HepG2 (cell line): ENCODE data around the gene TRIM27. TPM values are rescaled to one million over a fixed set of nuclear protein-coding genes. Genes with fewer than 3 reads are reported as not detected.

ENCODE experiments used
- ASH2L ChIP-seq: fragments of 300-600, 200-600 bp; sonication (generic); IDR thresholded peaks from 2 replicates; pipeline ENCODE4 v1.7.0; 2017; ENCODE audit warnings: low read depth, mild to moderate bottlenecking, moderate library complexity, mixed read lengths, low read length; ENCODE audit not compliant: insufficient read length
- DNMT1 ChIP-seq: sonication (generic); formaldehyde crosslinking; IDR thresholded peaks from 2 replicates; pipeline ENCODE4 v1.5.1; 2020; ENCODE audit warnings: mild to moderate bottlenecking, missing genetic modification reagents
- GATA4 ChIP-seq: sonication (generic); IDR thresholded peaks from 2 replicates; pipeline ENCODE4 v1.6.1; 2016; ENCODE audit warnings: antibody characterized with exemption, low read depth, borderline replicate concordance
- HES4 ChIP-seq: sonication (generic); formaldehyde crosslinking; IDR thresholded peaks from 2 replicates; pipeline ENCODE4 v1.9.0; 2021; ENCODE audit warnings: mild to moderate bottlenecking, missing genetic modification reagents, borderline replicate concordance
- JDP2 ChIP-seq: sonication (generic); formaldehyde crosslinking; IDR thresholded peaks from 2 replicates; pipeline ENCODE4 v1.8.1; 2022; ENCODE audit warnings: missing genetic modification reagents, borderline replicate concordance
- PPARG ChIP-seq: conservative IDR thresholded peaks from 2 replicates; pipeline ENCODE4 v1.6.1; 2016; ENCODE audit warnings: missing biosample characterization, missing genetic modification reagents
- SP1 ChIP-seq, 2 experiments: fragments of 450-650 bp in 1 of 2; sonication (generic) in 1 of 2; formaldehyde crosslinking in 1 of 2; IDR thresholded peaks; 2 replicates each; pipeline versions ENCODE4 v1.4.0 to v1.6.1; 2016 to 2020; ENCODE audit warnings: missing genetic modification reagents in 1 of 2
- SP5 ChIP-seq: IDR thresholded peaks from 2 replicates; pipeline ENCODE4 v1.6.1; 2016; ENCODE audit warnings: low read depth, borderline replicate concordance
- ZNF33A ChIP-seq: sonication (generic); formaldehyde crosslinking; IDR thresholded peaks from 2 replicates; pipeline ENCODE4 v1.5.1; 2020; ENCODE audit warnings: missing genetic modification reagents, mild to moderate bottlenecking, moderate library complexity, borderline replicate concordance
- ZNF552 ChIP-seq: sonication (generic); formaldehyde crosslinking; IDR thresholded peaks from 2 replicates; pipeline ENCODE4 v1.9.0; 2022; ENCODE audit warnings: missing genetic modification reagents, mild to moderate bottlenecking, borderline replicate concordance
- ZNF589 ChIP-seq: sonication (generic); formaldehyde crosslinking; conservative IDR thresholded peaks from 2 replicates; pipeline ENCODE4 v1.8.0; 2022; ENCODE audit warnings: mild to moderate bottlenecking, moderate library complexity, missing genetic modification reagents
- ZNF713 ChIP-seq: sonication (generic); formaldehyde crosslinking; IDR thresholded peaks from 2 replicates; pipeline ENCODE4 v1.4.0; 2020; ENCODE audit warnings: mild to moderate bottlenecking, missing genetic modification reagents
- ZNF773 ChIP-seq: sonication (generic); formaldehyde crosslinking; IDR thresholded peaks from 2 replicates; pipeline ENCODE4 v1.4.0; 2020; ENCODE audit warnings: missing genetic modification reagents, borderline replicate concordance
- polyA plus RNA-seq, 8 experiments: library from polyadenylated mRNA; depleted of rRNA in 3 of 8; stranded (reverse) in 7 of 8; unstranded in 1 of 8; fragments of >200 nt; fragmentation: Illumina TruSeq in 4 of 8; extraction: Trizol in 4 of 8; gene quantifications; 2 replicates each; pipeline versions ENCODE4 v1.2.1 to v1.2.3, GENCODE V29; 2011 to 2016; ENCODE audit warnings: low read depth in 4 of 8, missing spikeins in 1 of 8, mixed read lengths in 1 of 8; ENCODE audit not compliant: insufficient read depth in 1 of 8
- total RNA-seq, 5 experiments: library from RNA; depleted of rRNA; stranded (reverse); fragments of >200 nt; fragmentation: Illumina TruSeq; extraction: Trizol; gene quantifications; 2 replicates each; pipeline ENCODE4 v1.2.3, GENCODE V29; 2016; ENCODE audit warnings: low read depth in 1 of 5
- TF ChIP-seq, protein P1 (sequence below): fragments of 450-650 bp; IDR thresholded peaks from 2 replicates; pipeline ENCODE4 v1.6.1; 2017; ENCODE audit warnings: mild to moderate bottlenecking
- TF ChIP-seq, protein P2 (sequence below): sonication (generic); formaldehyde crosslinking; IDR thresholded peaks from 2 replicates; pipeline ENCODE4 v1.4.0; 2020; ENCODE audit warnings: missing genetic modification reagents
- TF ChIP-seq, protein P3 (sequence below): sonication (generic); formaldehyde crosslinking; IDR thresholded peaks from 2 replicates; pipeline ENCODE4 v1.4.0; 2020; ENCODE audit warnings: missing genetic modification reagents
- TF ChIP-seq, protein P4 (sequence below): sonication (generic); formaldehyde crosslinking; IDR thresholded peaks from 2 replicates; pipeline ENCODE4 v1.5.1; 2020; ENCODE audit warnings: mild to moderate bottlenecking, missing genetic modification reagents, moderate library complexity
- TF ChIP-seq, protein P5 (sequence below): sonication (generic); formaldehyde crosslinking; IDR thresholded peaks from 2 replicates; pipeline ENCODE4 v1.9.0; 2021; ENCODE audit warnings: missing genetic modification reagents, borderline replicate concordance

Gene TRIM27
- total and polyA plus RNA-seq, 2 of the 13 experiments (the other 11 are each of a cell fraction or from before 2014, with no cell fraction given): 88.6 to 112 TPM

DNA sequence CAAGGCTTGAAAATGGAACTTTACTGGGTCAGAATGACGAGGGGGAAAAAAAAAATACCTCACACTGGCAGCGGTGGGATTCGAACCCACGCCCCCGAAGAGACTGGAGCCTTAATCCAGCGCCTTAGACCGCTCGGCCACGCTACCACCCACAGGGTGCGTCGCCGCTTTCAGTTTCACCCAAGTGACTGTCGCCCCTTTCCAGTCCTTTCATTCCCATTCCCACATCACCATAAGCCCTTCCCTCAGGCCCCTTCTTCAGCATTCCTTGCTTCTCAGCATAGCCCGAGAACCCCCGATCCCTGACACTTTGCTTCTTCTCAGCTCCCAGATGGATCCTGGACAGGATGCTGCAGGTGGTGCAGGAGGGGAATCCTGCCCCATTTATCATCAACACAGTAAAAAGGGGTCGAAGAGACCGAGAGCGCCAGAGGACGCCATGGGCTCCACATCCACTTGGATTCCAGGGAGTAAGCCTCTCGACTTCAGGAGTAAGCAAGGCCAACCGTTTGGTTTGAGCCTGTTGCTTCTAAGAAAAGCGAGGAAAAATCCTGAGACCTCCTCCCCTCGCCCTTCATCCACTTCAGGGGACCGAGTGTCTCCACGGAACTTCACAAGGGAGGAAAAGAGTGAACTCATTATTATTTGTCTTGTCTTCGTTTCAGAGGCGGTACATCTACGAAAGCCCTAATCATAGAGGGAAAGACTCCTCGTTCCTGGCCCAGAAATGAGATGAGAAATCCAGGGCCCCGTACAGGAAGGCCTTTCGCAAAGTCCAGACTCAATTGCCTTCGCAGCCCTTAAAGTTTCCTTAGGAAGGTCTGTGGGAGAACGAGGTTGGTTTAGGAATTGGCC is 20.0 kb upstream of the TRIM27 start (continued):
- TF ChIP-seq DNMT1 (CRISPR knock-in tag): no peak
- TF ChIP-seq GATA4: 0 out of 2 replicates have a peak, but pooled peaks have one; percentile 18
- TF ChIP-seq ZNF33A (CRISPR knock-in tag): no peak
- TF ChIP-seq, protein P1, sequence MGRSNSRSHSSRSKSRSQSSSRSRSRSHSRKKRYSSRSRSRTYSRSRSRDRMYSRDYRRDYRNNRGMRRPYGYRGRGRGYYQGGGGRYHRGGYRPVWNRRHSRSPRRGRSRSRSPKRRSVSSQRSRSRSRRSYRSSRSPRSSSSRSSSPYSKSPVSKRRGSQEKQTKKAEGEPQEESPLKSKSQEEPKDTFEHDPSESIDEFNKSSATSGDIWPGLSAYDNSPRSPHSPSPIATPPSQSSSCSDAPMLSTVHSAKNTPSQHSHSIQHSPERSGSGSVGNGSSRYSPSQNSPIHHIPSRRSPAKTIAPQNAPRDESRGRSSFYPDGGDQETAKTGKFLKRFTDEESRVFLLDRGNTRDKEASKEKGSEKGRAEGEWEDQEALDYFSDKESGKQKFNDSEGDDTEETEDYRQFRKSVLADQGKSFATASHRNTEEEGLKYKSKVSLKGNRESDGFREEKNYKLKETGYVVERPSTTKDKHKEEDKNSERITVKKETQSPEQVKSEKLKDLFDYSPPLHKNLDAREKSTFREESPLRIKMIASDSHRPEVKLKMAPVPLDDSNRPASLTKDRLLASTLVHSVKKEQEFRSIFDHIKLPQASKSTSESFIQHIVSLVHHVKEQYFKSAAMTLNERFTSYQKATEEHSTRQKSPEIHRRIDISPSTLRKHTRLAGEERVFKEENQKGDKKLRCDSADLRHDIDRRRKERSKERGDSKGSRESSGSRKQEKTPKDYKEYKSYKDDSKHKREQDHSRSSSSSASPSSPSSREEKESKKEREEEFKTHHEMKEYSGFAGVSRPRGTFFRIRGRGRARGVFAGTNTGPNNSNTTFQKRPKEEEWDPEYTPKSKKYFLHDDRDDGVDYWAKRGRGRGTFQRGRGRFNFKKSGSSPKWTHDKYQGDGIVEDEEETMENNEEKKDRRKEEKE: no peak
- TF ChIP-seq ZNF552 (CRISPR knock-in tag): no peak
- TF ChIP-seq ASH2L: peak; percentile 43
- TF ChIP-seq SP1 (IDR thresholded peaks at IDR 0.05): no peak
- peak; percentile 41; the same call in 1 of the 2 replicates for TF ChIP-seq SP1 (CRISPR knock-in tag; IDR thresholded peaks at IDR 0.05)
- TF ChIP-seq, protein P2, sequence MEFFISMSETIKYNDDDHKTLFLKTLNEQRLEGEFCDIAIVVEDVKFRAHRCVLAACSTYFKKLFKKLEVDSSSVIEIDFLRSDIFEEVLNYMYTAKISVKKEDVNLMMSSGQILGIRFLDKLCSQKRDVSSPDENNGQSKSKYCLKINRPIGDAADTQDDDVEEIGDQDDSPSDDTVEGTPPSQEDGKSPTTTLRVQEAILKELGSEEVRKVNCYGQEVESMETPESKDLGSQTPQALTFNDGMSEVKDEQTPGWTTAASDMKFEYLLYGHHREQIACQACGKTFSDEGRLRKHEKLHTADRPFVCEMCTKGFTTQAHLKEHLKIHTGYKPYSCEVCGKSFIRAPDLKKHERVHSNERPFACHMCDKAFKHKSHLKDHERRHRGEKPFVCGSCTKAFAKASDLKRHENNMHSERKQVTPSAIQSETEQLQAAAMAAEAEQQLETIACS (CRISPR knock-in tag): no peak
- TF ChIP-seq, protein P3, sequence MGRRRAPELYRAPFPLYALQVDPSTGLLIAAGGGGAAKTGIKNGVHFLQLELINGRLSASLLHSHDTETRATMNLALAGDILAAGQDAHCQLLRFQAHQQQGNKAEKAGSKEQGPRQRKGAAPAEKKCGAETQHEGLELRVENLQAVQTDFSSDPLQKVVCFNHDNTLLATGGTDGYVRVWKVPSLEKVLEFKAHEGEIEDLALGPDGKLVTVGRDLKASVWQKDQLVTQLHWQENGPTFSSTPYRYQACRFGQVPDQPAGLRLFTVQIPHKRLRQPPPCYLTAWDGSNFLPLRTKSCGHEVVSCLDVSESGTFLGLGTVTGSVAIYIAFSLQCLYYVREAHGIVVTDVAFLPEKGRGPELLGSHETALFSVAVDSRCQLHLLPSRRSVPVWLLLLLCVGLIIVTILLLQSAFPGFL (CRISPR knock-in tag): 0 out of 2 replicates have a peak, but pooled peaks have one; percentile 51
- TF ChIP-seq JDP2 (CRISPR knock-in tag): no peak
- TF ChIP-seq PPARG: no peak
- TF ChIP-seq, protein P4, sequence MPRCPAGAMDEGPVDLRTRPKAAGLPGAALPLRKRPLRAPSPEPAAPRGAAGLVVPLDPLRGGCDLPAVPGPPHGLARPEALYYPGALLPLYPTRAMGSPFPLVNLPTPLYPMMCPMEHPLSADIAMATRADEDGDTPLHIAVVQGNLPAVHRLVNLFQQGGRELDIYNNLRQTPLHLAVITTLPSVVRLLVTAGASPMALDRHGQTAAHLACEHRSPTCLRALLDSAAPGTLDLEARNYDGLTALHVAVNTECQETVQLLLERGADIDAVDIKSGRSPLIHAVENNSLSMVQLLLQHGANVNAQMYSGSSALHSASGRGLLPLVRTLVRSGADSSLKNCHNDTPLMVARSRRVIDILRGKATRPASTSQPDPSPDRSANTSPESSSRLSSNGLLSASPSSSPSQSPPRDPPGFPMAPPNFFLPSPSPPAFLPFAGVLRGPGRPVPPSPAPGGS: no peak
- 0 out of 2 replicates have a peak, but pooled peaks have one; percentile 70 for TF ChIP-seq ZNF713 (CRISPR knock-in tag)
- peak; percentile 58; the same call in 1 of the 2 replicates for TF ChIP-seq SP5 (CRISPR knock-in tag)
- no peak for TF ChIP-seq ZNF589 (CRISPR knock-in tag)
- no peak for TF ChIP-seq ZNF773 (CRISPR knock-in tag)
- no peak for TF ChIP-seq HES4 (CRISPR knock-in tag)
- TF ChIP-seq, protein P5, sequence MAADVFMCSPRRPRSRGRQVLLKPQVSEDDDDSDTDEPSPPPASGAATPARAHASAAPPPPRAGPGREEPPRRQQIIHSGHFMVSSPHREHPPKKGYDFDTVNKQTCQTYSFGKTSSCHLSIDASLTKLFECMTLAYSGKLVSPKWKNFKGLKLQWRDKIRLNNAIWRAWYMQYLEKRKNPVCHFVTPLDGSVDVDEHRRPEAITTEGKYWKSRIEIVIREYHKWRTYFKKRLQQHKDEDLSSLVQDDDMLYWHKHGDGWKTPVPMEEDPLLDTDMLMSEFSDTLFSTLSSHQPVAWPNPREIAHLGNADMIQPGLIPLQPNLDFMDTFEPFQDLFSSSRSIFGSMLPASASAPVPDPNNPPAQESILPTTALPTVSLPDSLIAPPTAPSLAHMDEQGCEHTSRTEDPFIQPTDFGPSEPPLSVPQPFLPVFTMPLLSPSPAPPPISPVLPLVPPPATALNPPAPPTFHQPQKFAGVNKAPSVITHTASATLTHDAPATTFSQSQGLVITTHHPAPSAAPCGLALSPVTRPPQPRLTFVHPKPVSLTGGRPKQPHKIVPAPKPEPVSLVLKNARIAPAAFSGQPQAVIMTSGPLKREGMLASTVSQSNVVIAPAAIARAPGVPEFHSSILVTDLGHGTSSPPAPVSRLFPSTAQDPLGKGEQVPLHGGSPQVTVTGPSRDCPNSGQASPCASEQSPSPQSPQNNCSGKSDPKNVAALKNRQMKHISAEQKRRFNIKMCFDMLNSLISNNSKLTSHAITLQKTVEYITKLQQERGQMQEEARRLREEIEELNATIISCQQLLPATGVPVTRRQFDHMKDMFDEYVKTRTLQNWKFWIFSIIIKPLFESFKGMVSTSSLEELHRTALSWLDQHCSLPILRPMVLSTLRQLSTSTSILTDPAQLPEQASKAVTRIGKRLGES: 0 out of 2 replicates have a peak, but pooled peaks have one; percentile 17
